Central memory CD8-positive, alpha-beta T cell (primary cell): Measurements from ENCODE around the gene GSDME.

ENCODE experiments used
- ATAC-seq: fragments of 150-1000 bp; cut with Tn5 transposase; replicated peaks from 2 replicates; pipeline ENCODE4 v1.10.0; 2022; ENCODE audit warnings: mild to moderate bottlenecking, moderate FRiP score, moderate number of reproducible peaks; ENCODE audit not compliant: poor library complexity, severe bottlenecking; ENCODE audit errors: extremely low read depth
- DNase-seq, 2 donors: peaks; one replicate each; pipeline ENCODE4 v3.0.0; 2021; ENCODE audit warnings: low spot score in 2 of 2
- H3K27ac Mint-ChIP-seq: one replicate; pipeline ENCODE4 v1.8.0; 2022; ENCODE audit warnings: low read depth, mild to moderate bottlenecking, moderate library complexity, mixed read lengths
- H3K27me3 Mint-ChIP-seq: one replicate; pipeline ENCODE4 v1.8.0; 2022; ENCODE audit warnings: mixed read lengths
- H3K36me3 Mint-ChIP-seq: one replicate; pipeline ENCODE4 v1.8.0; 2022; ENCODE audit warnings: mild to moderate bottlenecking, moderate library complexity, mixed read lengths; ENCODE audit not compliant: insufficient read depth
- H3K4me1 Mint-ChIP-seq: one replicate; pipeline ENCODE4 v1.8.0; 2022; ENCODE audit warnings: mixed read lengths
- H3K4me3 Mint-ChIP-seq: one replicate; pipeline ENCODE4 v1.8.0; 2022; ENCODE audit warnings: mild to moderate bottlenecking, moderate library complexity, mixed read lengths
- H3K9me3 Mint-ChIP-seq: one replicate; pipeline ENCODE4 v1.8.0; 2022; ENCODE audit warnings: mixed read lengths

Gene GSDME

GRCh38 chr7:24788075-24788474 is 30.8 kb upstream of the GSDME start:
- no peak for DNase-seq
- no peaks in the 10 kb centered on the region for H3K9me3 Mint-ChIP-seq
- no peaks in the 10 kb centered on the region for H3K27me3 Mint-ChIP-seq
- H3K36me3 Mint-ChIP-seq: peaks cover 4% of the 10 kb centered on the region
- no peaks in the 10 kb centered on the region for H3K4me1 Mint-ChIP-seq
- H3K4me3 Mint-ChIP-seq: no peak overlapping the region
- H3K27ac Mint-ChIP-seq: no peak overlapping the region
- ATAC-seq: no peak

DNA sequence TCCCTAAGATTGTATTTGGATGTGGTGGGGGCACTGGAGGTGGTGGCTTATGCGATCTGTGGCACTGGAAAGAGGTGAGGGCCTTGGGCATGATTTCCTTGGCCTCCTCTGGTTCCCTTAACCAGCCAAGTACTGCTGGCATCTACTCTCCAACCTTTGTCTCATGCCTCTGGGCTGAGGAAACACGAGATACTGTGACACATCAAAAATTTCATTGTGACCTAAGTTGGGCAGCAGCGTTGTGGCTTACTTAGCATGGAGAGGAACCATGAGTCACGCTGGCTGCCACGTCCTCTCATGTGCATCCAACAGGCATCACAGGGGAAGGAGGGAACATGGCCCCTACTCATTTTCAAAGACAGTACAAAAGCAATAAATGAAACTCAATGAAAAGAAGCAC is 29.7 kb upstream of the GSDME start:
- Mint-ChIP-seq H3K27ac (no peak overlapping the region), H3K27me3 (no peaks in the 10 kb centered on the region), H3K4me1 (no peaks in the 10 kb centered on the region), H3K36me3 (peaks cover 4% of the 10 kb centered on the region), H3K9me3 (no peaks in the 10 kb centered on the region), H3K4me3 (no peak overlapping the region)
- DNase-seq: no peak
- ATAC-seq: no peak

- no peaks in the 10 kb centered on the region for H3K9me3 Mint-ChIP-seq
- H3K4me3 Mint-ChIP-seq: no peak overlapping the region
- H3K27ac Mint-ChIP-seq: no peak overlapping the region
- no peaks in the 10 kb centered on the region for H3K27me3 Mint-ChIP-seq
- ATAC-seq (no peak), DNase-seq (no peak)
- H3K36me3 Mint-ChIP-seq: peaks cover 4% of the 10 kb centered on the region
- no peaks in the 10 kb centered on the region for H3K4me1 Mint-ChIP-seq
Measured at GRCh38 chr7:24786306-24786705, 29.0 kb upstream of the GSDME start.

GRCh38 chr7:24784277-24784676 is 27.0 kb upstream of the GSDME start:
- ATAC-seq (no peak), DNase-seq (no peak)
- Mint-ChIP-seq H3K36me3 (peaks cover 4% of the 10 kb centered on the region), H3K27ac (no peak overlapping the region), H3K4me3 (no peak overlapping the region), H3K27me3 (no peaks in the 10 kb centered on the region), H3K9me3 (no peaks in the 10 kb centered on the region), H3K4me1 (no peaks in the 10 kb centered on the region)

DNA sequence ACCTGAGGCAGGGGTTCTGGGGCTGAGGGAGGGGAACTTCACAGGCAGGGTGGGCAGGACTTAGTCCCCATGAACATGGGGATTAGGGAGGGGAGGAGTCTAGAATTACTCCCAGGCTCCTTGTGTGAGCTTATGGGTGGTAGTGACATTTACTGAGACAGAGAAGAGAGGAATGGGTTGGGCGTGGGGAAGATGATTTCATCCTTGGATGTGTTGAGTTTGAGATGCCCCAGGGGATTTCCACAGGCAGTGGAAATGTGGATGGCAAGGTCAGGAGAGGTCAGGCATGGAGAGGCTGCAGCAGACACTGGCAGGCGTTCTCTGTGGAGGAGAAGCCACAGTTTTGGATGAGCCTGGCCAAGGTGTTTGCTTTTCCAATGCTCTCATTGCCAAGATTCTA is 26.4 kb upstream of the GSDME start:
- ATAC-seq (no peak), DNase-seq (no peak)
- Mint-ChIP-seq H3K9me3 (no peaks in the 10 kb centered on the region), H3K4me1 (no peaks in the 10 kb centered on the region), H3K36me3 (peaks cover 4% of the 10 kb centered on the region), H3K27me3 (no peaks in the 10 kb centered on the region), H3K4me3 (no peak overlapping the region), H3K27ac (no peak overlapping the region)

GRCh38 chr7:24781106-24781505 is 23.8 kb upstream of the GSDME start:
- Mint-ChIP-seq H3K36me3 (peaks cover 2% of the 10 kb centered on the region), H3K27ac (no peak overlapping the region), H3K4me3 (no peak overlapping the region), H3K9me3 (no peaks in the 10 kb centered on the region), H3K4me1 (no peaks in the 10 kb centered on the region), H3K27me3 (no peaks in the 10 kb centered on the region)
- no peak for DNase-seq
- ATAC-seq: no peak

DNA sequence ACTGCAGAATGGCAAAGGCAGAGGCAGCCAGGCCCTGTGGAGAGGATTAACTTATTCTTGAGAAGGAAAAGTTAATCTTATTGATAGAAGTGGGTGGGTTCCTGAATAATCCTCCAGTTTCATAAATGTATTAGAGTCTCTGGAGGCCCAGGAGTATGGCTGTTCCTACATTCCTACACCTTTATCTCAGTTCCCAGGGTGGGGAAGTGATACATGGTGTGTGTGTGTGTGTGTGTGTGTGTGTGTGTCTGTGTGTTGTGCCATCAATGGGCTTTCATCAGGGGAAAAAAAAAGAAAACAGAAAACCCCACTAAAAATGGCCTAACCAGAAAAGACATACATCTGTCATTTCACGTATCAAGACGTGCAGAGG is 22.0 kb upstream of the GSDME start:
- Mint-ChIP-seq H3K9me3 (no peaks in the 10 kb centered on the region), H3K36me3 (no peaks in the 10 kb centered on the region), H3K27me3 (no peaks in the 10 kb centered on the region), H3K4me1 (no peaks in the 10 kb centered on the region), H3K4me3 (no peak overlapping the region), H3K27ac (no peak overlapping the region)
- no peak for DNase-seq
- ATAC-seq: no peak

DNA sequence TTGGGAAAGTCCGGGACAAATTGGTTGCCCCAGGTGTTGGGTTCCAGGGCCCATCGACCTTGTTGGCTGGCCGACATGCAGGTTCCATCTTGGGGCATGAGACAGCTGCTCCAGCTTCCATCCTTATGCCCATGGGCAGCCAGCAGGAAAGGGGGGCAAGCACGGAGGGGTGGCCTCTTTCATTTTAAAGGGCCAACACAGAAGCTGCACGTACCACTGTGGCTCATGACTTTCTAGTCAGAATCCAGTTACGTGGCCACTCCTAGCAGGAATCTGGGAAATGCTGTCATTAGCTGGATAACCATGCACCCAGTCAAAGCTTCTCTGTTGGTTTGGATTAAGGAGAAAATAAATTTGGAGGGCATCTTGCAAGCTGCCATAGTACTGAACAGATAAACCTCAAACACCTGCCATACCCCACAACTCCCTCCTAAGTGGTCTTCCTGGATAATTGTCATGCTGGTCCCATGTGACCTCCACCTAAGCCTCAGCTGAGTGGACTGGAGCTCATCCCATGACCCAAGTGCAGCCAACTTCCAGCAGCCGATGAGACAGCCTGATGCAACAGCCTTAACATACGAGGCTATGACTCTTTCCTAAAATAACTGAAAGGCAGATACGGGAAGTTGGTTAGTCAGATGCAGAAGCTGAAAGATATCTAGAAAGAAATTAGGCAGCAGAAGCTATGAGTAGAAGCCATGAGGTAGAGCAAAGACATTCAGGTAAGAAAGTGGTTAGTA is 21.4 kb upstream of the GSDME start:
- DNase-seq: no peak
- Mint-ChIP-seq H3K27me3 (no peaks in the 10 kb centered on the region), H3K27ac (no peak overlapping the region), H3K4me3 (no peak overlapping the region), H3K9me3 (no peaks in the 10 kb centered on the region), H3K36me3 (no peaks in the 10 kb centered on the region), H3K4me1 (no peaks in the 10 kb centered on the region)
- ATAC-seq: no peak

- no peak for ATAC-seq
- H3K4me3 Mint-ChIP-seq: no peak overlapping the region
- no peak overlapping the region for H3K27ac Mint-ChIP-seq
Measured at GRCh38 chr7:24777806-24778205, 20.5 kb upstream of the GSDME start.

GRCh38 chr7:24773646-24774045 is 16.4 kb upstream of the GSDME start:
- no peak overlapping the region for H3K4me3 Mint-ChIP-seq
- H3K27me3 Mint-ChIP-seq: peaks cover 26% of the 10 kb centered on the region
- H3K27ac Mint-ChIP-seq: no peak overlapping the region
- peaks cover 3% of the 10 kb centered on the region for H3K36me3 Mint-ChIP-seq
- no peak for ATAC-seq
- no peak for DNase-seq
- H3K9me3 Mint-ChIP-seq: peaks cover 8% of the 10 kb centered on the region
- H3K4me1 Mint-ChIP-seq: no peaks in the 10 kb centered on the region

More at GRCh38 chr7:24777806-24778205, 20.5 kb upstream of the GSDME start:
- Mint-ChIP-seq H3K4me1 (no peaks in the 10 kb centered on the region), H3K36me3 (no peaks in the 10 kb centered on the region), H3K27me3 (no peaks in the 10 kb centered on the region), H3K9me3 (no peaks in the 10 kb centered on the region)
- no peak for DNase-seq

DNA sequence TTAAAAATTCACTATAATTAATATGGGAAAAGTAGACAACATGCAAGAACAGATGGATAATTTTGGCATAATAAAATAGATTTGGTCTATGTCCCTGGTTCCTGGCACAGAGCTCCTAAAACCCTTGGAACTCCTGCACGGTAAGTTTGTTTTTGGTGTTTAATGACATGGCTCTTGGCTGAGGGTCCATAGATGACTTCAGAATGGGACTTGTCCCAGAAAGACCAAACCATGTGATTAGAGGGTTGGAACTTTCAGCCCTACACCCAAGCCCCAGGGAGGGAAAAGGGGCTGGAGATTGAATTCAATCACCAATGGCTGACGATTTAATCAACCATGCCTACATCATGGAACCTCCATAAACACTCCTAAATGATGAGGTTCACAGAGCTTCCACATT is 12.6 kb upstream of the GSDME start:
- Mint-ChIP-seq H3K36me3 (peaks cover 3% of the 10 kb centered on the region), H3K9me3 (peaks cover 8% of the 10 kb centered on the region), H3K4me3 (no peak overlapping the region), H3K27me3 (peaks cover 49% of the 10 kb centered on the region), H3K4me1 (no peaks in the 10 kb centered on the region), H3K27ac (no peak overlapping the region)
- no peak for DNase-seq
- ATAC-seq: no peak

DNA sequence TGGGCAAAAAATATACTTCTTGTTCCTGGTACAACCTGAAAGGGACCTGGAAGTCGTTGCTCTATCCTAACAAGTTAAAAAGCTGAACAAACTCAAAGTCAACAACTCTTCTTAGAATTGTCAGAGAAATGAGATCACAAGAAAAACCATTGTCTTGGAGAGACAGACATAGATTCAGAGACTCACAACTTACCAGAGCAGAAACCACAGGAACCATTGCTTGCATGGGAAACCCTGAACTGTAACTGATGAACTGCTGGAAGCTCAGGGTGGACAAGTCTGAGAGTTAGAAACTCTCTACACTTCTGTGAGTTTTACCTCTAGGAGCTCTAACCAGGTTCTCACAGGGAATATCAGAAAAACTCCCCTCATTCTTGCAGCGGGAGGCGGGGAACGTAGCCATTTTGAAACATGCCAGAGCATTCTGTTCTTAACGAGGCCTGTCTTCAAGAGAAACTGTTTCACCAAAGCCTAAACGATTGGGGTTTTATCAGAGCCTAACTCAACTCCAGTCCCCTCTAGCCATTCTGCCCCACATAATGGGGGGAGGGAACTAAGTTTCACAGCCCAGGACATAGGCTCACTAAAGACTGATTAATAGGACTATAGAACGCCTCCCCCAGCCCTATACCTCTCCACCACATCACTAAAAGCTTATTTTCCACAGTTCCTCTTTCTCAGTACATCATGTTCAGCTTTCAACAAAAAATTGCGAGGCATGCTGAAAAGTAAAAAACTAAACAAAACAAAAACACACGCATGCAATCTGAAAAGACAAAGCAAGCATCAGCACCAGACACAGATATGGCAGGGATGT is 12.0 kb upstream of the GSDME start:
- DNase-seq: no peak
- Mint-ChIP-seq H3K4me1 (no peaks in the 10 kb centered on the region), H3K27ac (no peak overlapping the region)

GRCh38 chr7:24767878-24768569 is 10.8 kb upstream of the GSDME start:
- DNase-seq (no peak), ATAC-seq (no peak)
- no peaks in the 10 kb centered on the region for H3K4me1 Mint-ChIP-seq
- H3K27ac Mint-ChIP-seq: no peak overlapping the region
- H3K36me3 Mint-ChIP-seq: peaks cover 3% of the 10 kb centered on the region
- peaks cover 8% of the 10 kb centered on the region for H3K9me3 Mint-ChIP-seq
- peaks cover 63% of the 10 kb centered on the region for H3K27me3 Mint-ChIP-seq
- no peak overlapping the region for H3K4me3 Mint-ChIP-seq

More for the DNA sequence above, 12.0 kb upstream of the GSDME start:
- ATAC-seq: no peak
- peaks cover 3% of the 10 kb centered on the region for H3K36me3 Mint-ChIP-seq
- peaks cover 56% of the 10 kb centered on the region for H3K27me3 Mint-ChIP-seq
- H3K9me3 Mint-ChIP-seq: peaks cover 8% of the 10 kb centered on the region
- H3K4me3 Mint-ChIP-seq: no peak overlapping the region
